Measurements from ENCODE around the gene LLPH. TPM values are rescaled to one million over a fixed set of nuclear protein-coding genes. Genes with fewer than 3 reads are reported as not detected.

LLPH gene
- total RNA-seq, 1 donor from 2014 or later, result 17.1 TPM

DNA sequence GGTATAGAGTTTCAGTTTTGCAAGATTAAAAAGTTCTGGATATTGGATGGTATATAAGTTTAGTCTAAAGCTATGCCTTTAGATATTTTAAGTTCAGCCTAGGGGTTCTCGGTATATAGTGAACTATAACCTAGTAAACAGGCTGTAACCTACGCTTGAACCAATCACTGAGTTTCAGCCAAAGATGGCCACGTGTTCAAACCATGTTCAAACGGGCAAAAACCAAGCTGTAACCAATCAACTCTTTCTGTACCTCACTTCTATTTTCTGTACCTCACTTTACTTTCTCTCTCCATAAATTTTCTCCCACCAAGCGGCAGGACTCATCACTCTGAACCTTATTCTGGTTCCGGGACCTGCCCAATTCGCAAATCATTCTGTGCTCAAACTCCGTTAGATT is 37.9 kb upstream of the LLPH start:
- TF ChIP-seq, protein P1, sequence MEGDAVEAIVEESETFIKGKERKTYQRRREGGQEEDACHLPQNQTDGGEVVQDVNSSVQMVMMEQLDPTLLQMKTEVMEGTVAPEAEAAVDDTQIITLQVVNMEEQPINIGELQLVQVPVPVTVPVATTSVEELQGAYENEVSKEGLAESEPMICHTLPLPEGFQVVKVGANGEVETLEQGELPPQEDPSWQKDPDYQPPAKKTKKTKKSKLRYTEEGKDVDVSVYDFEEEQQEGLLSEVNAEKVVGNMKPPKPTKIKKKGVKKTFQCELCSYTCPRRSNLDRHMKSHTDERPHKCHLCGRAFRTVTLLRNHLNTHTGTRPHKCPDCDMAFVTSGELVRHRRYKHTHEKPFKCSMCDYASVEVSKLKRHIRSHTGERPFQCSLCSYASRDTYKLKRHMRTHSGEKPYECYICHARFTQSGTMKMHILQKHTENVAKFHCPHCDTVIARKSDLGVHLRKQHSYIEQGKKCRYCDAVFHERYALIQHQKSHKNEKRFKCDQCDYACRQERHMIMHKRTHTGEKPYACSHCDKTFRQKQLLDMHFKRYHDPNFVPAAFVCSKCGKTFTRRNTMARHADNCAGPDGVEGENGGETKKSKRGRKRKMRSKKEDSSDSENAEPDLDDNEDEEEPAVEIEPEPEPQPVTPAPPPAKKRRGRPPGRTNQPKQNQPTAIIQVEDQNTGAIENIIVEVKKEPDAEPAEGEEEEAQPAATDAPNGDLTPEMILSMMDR (IDR thresholded peaks at IDR 0.05), result no peak

GRCh38 chr12:66166561-66166960 is 36.0 kb upstream of the LLPH start:
- Histone ChIP-seq H3K9me3 (no peaks in the 10 kb centered on the region), H3K4me3 (no peak overlapping the region), H3K36me3 (no peaks in the 10 kb centered on the region), H3K27ac (no peak overlapping the region), H3K4me1 (peaks cover 26% of the 10 kb centered on the region), H3K27me3 (no peaks in the 10 kb centered on the region)
- no peak for ATAC-seq
- DNase-seq, result no peak
- TF ChIP-seq, protein P1 (IDR thresholded peaks at IDR 0.05), result no peak
- intact Hi-C loops (cut with DNase I), result no loop called here

More for the DNA sequence above, 37.9 kb upstream of the LLPH start:
- intact Hi-C loops (cut with DNase I), result no loop called here
- H3K27me3 ChIP-seq, result no peaks in the 10 kb centered on the region
- DNase-seq (no peak), ATAC-seq (no peak)
- no peaks in the 10 kb centered on the region for H3K9me3 ChIP-seq
- H3K4me3 ChIP-seq, result peak overlapping the region; percentile 86
- no peaks in the 10 kb centered on the region for H3K36me3 ChIP-seq
- H3K4me1 ChIP-seq, result peaks cover 17% of the 10 kb centered on the region
- peak overlapping the region; percentile 100 for H3K27ac ChIP-seq

- DNase-seq, result no peak
- TF ChIP-seq, protein P1 (IDR thresholded peaks at IDR 0.05), result no peak
- Histone ChIP-seq H3K36me3 (peaks cover 5% of the 10 kb centered on the region), H3K27ac (no peak overlapping the region), H3K9me3 (no peaks in the 10 kb centered on the region), H3K27me3 (no peaks in the 10 kb centered on the region), H3K4me1 (peaks cover 21% of the 10 kb centered on the region), H3K4me3 (no peak overlapping the region)
- no peak for ATAC-seq
- intact Hi-C loops (cut with DNase I), result no loop called here
Measured at GRCh38 chr12:66165141-66165540, 34.6 kb upstream of the LLPH start.

GRCh38 chr12:66164349-66164821 is 33.8 kb upstream of the LLPH start:
- TF ChIP-seq, protein P1 (IDR thresholded peaks at IDR 0.05), result no peak
- no peaks in the 10 kb centered on the region for H3K27me3 ChIP-seq
- no peak for DNase-seq
- H3K9me3 ChIP-seq, result no peaks in the 10 kb centered on the region
- peaks cover 21% of the 10 kb centered on the region for H3K4me1 ChIP-seq
- intact Hi-C loops (cut with DNase I), result no loop called here
- peaks cover 13% of the 10 kb centered on the region for H3K36me3 ChIP-seq
- no peak for ATAC-seq
- H3K27ac ChIP-seq, result no peak overlapping the region
- H3K4me3 ChIP-seq, result no peak overlapping the region

GRCh38 chr12:66163289-66163688 is 32.7 kb upstream of the LLPH start:
- no peak for ATAC-seq
- H3K27ac ChIP-seq, result no peak overlapping the region
- TF ChIP-seq, protein P1 (IDR thresholded peaks at IDR 0.05), result no peak
- peaks cover 15% of the 10 kb centered on the region for H3K36me3 ChIP-seq
- H3K27me3 ChIP-seq, result no peaks in the 10 kb centered on the region
- H3K4me1 ChIP-seq, result peaks cover 15% of the 10 kb centered on the region
- intact Hi-C loops (cut with DNase I), result no loop called here
- H3K9me3 ChIP-seq, result no peaks in the 10 kb centered on the region
- no peak overlapping the region for H3K4me3 ChIP-seq
- no peak for DNase-seq

- ATAC-seq (no peak), DNase-seq (no peak)
- H3K4me1 ChIP-seq, result peaks cover 9% of the 10 kb centered on the region
- intact Hi-C loops (cut with DNase I), result no loop called here
- no peak overlapping the region for H3K27ac ChIP-seq
- H3K9me3 ChIP-seq, result no peaks in the 10 kb centered on the region
- peaks cover 15% of the 10 kb centered on the region for H3K36me3 ChIP-seq
- no peak overlapping the region for H3K4me3 ChIP-seq
- no peaks in the 10 kb centered on the region for H3K27me3 ChIP-seq
- TF ChIP-seq, protein P1 (IDR thresholded peaks at IDR 0.05), result no peak
Measured at GRCh38 chr12:66162701-66163100, 32.2 kb upstream of the LLPH start.
